ENCODE results near the gene ZNF205. TPM values are rescaled to one million over a fixed set of nuclear protein-coding genes. Genes with fewer than 3 reads are reported as not detected.
A peak's percentile ranks its signal among the peaks of the same experiment; 100 is the strongest.

ZNF205 gene
- total and polyA plus RNA-seq, 9 of the 15 experiments (the other 6 are each of a cell fraction or from before 2014, with no cell fraction given): 2.4 to 11.8 (median 5.1) TPM; not detected in 2

DNA sequence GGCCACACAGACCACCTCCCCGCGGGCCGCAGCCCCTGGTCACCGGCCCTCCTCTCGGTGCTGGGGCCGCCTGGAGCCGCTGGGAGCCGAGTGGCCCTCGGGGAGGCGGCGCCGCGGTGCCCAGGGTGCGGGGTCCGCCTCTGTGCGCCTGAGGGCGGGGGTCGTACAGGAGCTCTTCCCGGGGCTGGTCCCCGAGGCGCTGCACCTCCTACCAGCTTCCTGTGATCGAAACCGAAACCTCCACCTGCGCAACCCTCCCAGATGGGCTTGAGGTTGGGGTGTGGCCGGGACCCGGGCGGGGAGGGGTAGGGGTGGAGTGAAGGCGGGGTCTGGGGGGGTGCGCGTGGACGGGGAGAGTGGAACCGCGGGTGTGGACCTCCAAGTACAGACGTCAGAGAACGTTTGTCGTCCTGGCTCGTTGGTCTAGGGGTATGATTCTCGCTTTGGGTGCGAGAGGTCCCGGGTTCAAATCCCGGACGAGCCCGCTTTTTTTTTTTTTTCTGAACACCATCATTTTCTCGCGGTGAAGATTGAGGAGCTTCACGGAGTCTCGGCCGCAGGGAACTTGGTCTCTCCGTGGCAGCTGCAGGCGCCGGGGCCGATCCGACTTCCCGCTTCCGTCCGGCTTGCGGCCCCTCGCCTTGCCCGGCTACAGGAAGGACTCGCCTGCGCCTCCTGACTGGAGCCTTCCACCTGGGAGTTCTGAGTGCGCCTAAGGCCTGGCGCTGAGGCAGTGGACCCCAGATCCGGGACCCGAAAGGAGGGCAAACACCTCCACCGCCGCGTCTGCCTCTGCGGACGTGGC, 46.3 kb downstream of the ZNF205 start (continued):
- TF ChIP-seq NONO (IDR thresholded peaks at IDR 0.05; ENCODE audit: low read depth in 2 of 2, low read length in 1 of 2): peak in 1 of 2 experiments; percentile 38; a peak in 1 of 4 replicates
- TF ChIP-seq RBFOX2 (IDR thresholded peaks at IDR 0.05; ENCODE audit: low read depth, low read length): peak; percentile 87
- TF ChIP-seq ZNF23 (CRISPR knock-in tag; IDR thresholded peaks at IDR 0.05): no peak
- no peak for TF ChIP-seq SETDB1 (IDR thresholded peaks at IDR 0.05; ENCODE audit: low read length)
- TF ChIP-seq, protein P1, sequence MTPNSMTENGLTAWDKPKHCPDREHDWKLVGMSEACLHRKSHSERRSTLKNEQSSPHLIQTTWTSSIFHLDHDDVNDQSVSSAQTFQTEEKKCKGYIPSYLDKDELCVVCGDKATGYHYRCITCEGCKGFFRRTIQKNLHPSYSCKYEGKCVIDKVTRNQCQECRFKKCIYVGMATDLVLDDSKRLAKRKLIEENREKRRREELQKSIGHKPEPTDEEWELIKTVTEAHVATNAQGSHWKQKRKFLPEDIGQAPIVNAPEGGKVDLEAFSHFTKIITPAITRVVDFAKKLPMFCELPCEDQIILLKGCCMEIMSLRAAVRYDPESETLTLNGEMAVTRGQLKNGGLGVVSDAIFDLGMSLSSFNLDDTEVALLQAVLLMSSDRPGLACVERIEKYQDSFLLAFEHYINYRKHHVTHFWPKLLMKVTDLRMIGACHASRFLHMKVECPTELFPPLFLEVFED (CRISPR knock-in tag; conservative IDR thresholded peaks at IDR 0.05): no peak
- TF ChIP-seq SMAD3 (CRISPR knock-in tag; conservative IDR thresholded peaks at IDR 0.05): no peak
- TF ChIP-seq, protein P2, sequence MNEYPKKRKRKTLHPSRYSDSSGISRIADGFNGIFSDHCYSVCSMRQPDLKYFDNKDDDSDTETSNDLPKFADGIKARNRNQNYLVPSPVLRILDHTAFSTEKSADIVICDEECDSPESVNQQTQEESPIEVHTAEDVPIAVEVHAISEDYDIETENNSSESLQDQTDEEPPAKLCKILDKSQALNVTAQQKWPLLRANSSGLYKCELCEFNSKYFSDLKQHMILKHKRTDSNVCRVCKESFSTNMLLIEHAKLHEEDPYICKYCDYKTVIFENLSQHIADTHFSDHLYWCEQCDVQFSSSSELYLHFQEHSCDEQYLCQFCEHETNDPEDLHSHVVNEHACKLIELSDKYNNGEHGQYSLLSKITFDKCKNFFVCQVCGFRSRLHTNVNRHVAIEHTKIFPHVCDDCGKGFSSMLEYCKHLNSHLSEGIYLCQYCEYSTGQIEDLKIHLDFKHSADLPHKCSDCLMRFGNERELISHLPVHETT (CRISPR knock-in tag; conservative IDR thresholded peaks at IDR 0.05 in 1 of 2, IDR thresholded peaks at IDR 0.05 in 1 of 2): no peak; a peak in 1 of 4 replicates
- no peak for TF ChIP-seq HMG20B (CRISPR knock-in tag; IDR thresholded peaks at IDR 0.05)
- TF ChIP-seq HNRNPL (IDR thresholded peaks at IDR 0.05; ENCODE audit: low read depth, low read length): no peak
- no peak for TF ChIP-seq ZFP1 (CRISPR knock-in tag; IDR thresholded peaks at IDR 0.05)
- no peak for TF ChIP-seq MCM3 (IDR thresholded peaks at IDR 0.05)
- TF ChIP-seq, protein P3, sequence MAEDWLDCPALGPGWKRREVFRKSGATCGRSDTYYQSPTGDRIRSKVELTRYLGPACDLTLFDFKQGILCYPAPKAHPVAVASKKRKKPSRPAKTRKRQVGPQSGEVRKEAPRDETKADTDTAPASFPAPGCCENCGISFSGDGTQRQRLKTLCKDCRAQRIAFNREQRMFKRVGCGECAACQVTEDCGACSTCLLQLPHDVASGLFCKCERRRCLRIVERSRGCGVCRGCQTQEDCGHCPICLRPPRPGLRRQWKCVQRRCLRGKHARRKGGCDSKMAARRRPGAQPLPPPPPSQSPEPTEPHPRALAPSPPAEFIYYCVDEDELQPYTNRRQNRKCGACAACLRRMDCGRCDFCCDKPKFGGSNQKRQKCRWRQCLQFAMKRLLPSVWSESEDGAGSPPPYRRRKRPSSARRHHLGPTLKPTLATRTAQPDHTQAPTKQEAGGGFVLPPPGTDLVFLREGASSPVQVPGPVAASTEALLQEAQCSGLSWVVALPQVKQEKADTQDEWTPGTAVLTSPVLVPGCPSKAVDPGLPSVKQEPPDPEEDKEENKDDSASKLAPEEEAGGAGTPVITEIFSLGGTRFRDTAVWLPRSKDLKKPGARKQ (CRISPR knock-in tag; IDR thresholded peaks at IDR 0.05): no peak
- TF ChIP-seq SMAD2 (IDR thresholded peaks at IDR 0.05; ENCODE audit: low read depth, low read length): no peak
- no peak for TF ChIP-seq NEUROD1 (IDR thresholded peaks at IDR 0.05; ENCODE audit: borderline replicate concordance, low read depth, low read length, partially characterized antibody)
- peak; percentile 36; the same call in 1 of the 2 replicates for TF ChIP-seq NR2C2 (CRISPR knock-in tag; IDR thresholded peaks at IDR 0.05)
- peak; percentile 69 for TF ChIP-seq NR2C2 (tag; IDR thresholded peaks at IDR 0.05)
- TF ChIP-seq BRD4 (IDR thresholded peaks at IDR 0.05): no peak
- no peak for TF ChIP-seq ZNF696 (CRISPR knock-in tag; conservative IDR thresholded peaks at IDR 0.05)
- TF ChIP-seq, protein P4, sequence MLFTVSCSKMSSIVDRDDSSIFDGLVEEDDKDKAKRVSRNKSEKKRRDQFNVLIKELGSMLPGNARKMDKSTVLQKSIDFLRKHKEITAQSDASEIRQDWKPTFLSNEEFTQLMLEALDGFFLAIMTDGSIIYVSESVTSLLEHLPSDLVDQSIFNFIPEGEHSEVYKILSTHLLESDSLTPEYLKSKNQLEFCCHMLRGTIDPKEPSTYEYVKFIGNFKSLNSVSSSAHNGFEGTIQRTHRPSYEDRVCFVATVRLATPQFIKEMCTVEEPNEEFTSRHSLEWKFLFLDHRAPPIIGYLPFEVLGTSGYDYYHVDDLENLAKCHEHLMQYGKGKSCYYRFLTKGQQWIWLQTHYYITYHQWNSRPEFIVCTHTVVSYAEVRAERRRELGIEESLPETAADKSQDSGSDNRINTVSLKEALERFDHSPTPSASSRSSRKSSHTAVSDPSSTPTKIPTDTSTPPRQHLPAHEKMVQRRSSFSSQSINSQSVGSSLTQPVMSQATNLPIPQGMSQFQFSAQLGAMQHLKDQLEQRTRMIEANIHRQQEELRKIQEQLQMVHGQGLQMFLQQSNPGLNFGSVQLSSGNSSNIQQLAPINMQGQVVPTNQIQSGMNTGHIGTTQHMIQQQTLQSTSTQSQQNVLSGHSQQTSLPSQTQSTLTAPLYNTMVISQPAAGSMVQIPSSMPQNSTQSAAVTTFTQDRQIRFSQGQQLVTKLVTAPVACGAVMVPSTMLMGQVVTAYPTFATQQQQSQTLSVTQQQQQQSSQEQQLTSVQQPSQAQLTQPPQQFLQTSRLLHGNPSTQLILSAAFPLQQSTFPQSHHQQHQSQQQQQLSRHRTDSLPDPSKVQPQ (CRISPR knock-in tag; IDR thresholded peaks at IDR 0.05; ENCODE audit: borderline replicate concordance): no peak
- no peak for TF ChIP-seq ZNF75A (CRISPR knock-in tag; IDR thresholded peaks at IDR 0.05)
- TF ChIP-seq MEF2A (IDR thresholded peaks at IDR 0.05; ENCODE audit: control insufficient read depth, low read depth, low read length): no peak
